ENCODE results near the gene CYS1.

The CYS1 gene

DNA sequence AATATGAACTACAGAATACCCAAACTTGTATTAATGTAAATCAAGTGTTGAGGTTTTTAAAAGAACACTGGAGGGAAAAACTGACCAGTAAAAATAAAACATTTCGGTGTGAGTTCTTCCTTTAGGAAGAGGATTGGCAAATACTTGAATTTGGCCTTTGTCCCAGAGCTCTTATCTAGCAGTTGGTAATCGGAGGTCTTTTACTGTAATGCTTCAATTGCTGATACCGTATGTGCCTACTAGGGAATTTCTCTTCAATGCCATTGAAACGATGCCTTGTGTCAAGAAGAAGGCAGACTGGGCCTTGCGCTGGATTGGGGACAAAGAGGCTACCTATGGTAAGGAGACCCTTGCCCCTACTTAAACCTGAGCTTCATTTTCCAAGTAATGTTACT is 46.4 kb upstream of the CYS1 start:
- no peak overlapping the region for H3K27ac ChIP-seq (ENCODE audit: low read depth, low read length, poor library complexity, severe bottlenecking)
- H3K4me1 ChIP-seq (ENCODE audit: insufficient read depth, low read length, severe bottlenecking) = peaks cover 69% of the 10 kb centered on the region
- no peaks in the 10 kb centered on the region for H3K27me3 ChIP-seq (ENCODE audit: insufficient read depth, low read length)
- peak overlapping the region; percentile 94 for H3K4me2 ChIP-seq (ENCODE audit: low read length)
- no peaks in the 10 kb centered on the region for H3K9me2 ChIP-seq (ENCODE audit: low read depth, low read length)
- no peak for TF ChIP-seq EZH2 (IDR thresholded peaks at IDR 0.05; ENCODE audit: borderline replicate concordance, low read length)
- TF ChIP-seq CTCF (IDR thresholded peaks at IDR 0.05; ENCODE audit: low read length) = no peak
- H4K20me1 ChIP-seq (ENCODE audit: insufficient read depth, low read length) = no peaks in the 10 kb centered on the region
- H3K36me3 ChIP-seq (ENCODE audit: insufficient read depth, low read length) = peaks cover 92% of the 10 kb centered on the region
- H3K9me3 ChIP-seq (ENCODE audit: low read length) = no peaks in the 10 kb centered on the region
- H2AFZ ChIP-seq (ENCODE audit: low read length) = no peak overlapping the region
- peaks cover 30% of the 10 kb centered on the region for H3K79me2 ChIP-seq (ENCODE audit: insufficient read depth, low read length)
- H3K9ac ChIP-seq (ENCODE audit: low read length) = no peak overlapping the region
- H3K4me3 ChIP-seq (ENCODE audit: low read depth, low read length, poor library complexity, severe bottlenecking) = peak overlapping the region; percentile 15
- no peaks in the 10 kb centered on the region for H3F3A ChIP-seq (ENCODE audit: insufficient read depth, low read length)

DNA sequence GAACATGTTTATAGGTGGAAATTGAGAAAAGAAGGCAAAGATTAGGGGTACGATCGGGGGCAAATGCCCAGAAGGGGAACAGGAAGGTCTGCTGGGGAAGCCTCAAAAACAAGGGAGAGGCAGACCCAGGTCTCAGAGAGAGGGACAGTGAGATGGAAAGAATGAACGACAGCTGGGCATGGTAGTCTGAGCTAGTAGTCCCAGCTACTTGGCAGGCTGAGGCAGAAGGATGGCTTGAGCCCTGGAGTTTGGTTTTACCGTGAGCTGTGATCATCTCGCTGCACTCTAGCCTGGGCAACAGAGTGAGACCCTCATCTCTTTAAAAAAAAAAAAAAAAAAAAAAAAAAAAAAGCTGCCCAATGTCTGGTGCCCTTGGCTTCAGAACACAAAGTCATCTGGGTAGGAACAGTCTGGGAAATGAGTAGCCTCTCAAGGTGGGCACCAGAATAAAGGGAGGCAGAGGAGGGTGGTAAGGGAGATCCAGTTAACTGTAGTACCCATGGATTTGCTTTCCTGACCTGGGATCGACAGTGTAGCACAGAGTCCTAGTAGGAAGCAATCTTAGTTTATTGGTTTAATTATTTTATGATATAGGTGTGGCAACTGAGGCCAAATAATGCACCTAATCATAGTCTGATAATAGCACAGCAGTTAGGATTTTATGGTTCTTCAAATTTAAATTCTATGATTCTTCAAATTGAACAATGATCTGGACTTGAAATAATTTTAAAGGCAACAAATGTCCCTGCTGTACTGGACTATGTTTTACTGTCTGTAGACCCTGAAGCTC is 45.8 kb upstream of the CYS1 start:
- H3K4me2 ChIP-seq (ENCODE audit: low read length) = peak overlapping the region; percentile 94
- no peaks in the 10 kb centered on the region for H3K9me2 ChIP-seq (ENCODE audit: low read depth, low read length)
- no peak overlapping the region for H3K27ac ChIP-seq (ENCODE audit: low read depth, low read length, poor library complexity, severe bottlenecking)
- H3K36me3 ChIP-seq (ENCODE audit: insufficient read depth, low read length) = peaks cover 88% of the 10 kb centered on the region
- peak overlapping the region; percentile 94 for H3K4me3 ChIP-seq (ENCODE audit: low read depth, low read length, poor library complexity, severe bottlenecking)
- peaks cover 66% of the 10 kb centered on the region for H3K4me1 ChIP-seq (ENCODE audit: insufficient read depth, low read length, severe bottlenecking)
- no peaks in the 10 kb centered on the region for H3F3A ChIP-seq (ENCODE audit: insufficient read depth, low read length)
- no peaks in the 10 kb centered on the region for H4K20me1 ChIP-seq (ENCODE audit: insufficient read depth, low read length)
- no peak for TF ChIP-seq EZH2 (IDR thresholded peaks at IDR 0.05; ENCODE audit: borderline replicate concordance, low read length)
- H3K27me3 ChIP-seq (ENCODE audit: insufficient read depth, low read length) = no peaks in the 10 kb centered on the region
- no peak overlapping the region for H2AFZ ChIP-seq (ENCODE audit: low read length)
- H3K79me2 ChIP-seq (ENCODE audit: insufficient read depth, low read length) = peaks cover 36% of the 10 kb centered on the region
- H3K9ac ChIP-seq (ENCODE audit: low read length) = peak overlapping the region; percentile 9; the same call in 1 of the 2 replicates
- no peaks in the 10 kb centered on the region for H3K9me3 ChIP-seq (ENCODE audit: low read length)

DNA sequence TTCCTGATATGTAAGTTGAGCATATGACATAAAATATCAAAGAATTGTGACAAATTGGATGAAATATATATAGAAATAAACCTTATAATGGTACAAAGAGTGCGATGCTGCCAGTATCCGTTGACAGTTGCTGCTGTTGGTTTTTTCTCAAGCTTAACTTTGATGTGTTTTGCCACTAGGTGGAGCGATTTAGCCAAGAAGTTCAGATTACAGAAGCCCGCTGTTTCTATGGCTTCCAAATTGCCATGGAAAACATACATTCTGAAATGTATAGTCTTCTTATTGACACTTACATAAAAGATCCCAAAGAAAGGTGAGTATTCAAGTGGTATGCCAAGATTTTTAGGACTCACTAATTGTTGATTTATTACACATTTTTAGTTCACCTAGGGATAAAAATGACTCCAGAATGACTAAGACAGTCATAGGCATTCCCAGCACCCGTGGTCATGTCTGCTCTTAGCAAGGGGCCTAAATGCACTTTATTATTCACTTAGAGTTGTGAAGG is 44.4 kb upstream of the CYS1 start:
- Histone ChIP-seq H3K27me3 (ENCODE audit: insufficient read depth, low read length) (no peaks in the 10 kb centered on the region), H3K4me3 (ENCODE audit: low read depth, low read length, poor library complexity, severe bottlenecking) (peak overlapping the region; percentile 94), H3F3A (ENCODE audit: insufficient read depth, low read length) (no peaks in the 10 kb centered on the region), H3K9me2 (ENCODE audit: low read depth, low read length) (no peaks in the 10 kb centered on the region), H3K4me1 (ENCODE audit: insufficient read depth, low read length, severe bottlenecking) (peaks cover 63% of the 10 kb centered on the region), H3K9me3 (ENCODE audit: low read length) (no peaks in the 10 kb centered on the region), H2AFZ (ENCODE audit: low read length) (no peak overlapping the region), H3K9ac (ENCODE audit: low read length) (peak overlapping the region; percentile 96), H3K4me2 (ENCODE audit: low read length) (peak overlapping the region; percentile 94), H3K36me3 (ENCODE audit: insufficient read depth, low read length) (peaks cover 74% of the 10 kb centered on the region), H3K27ac (ENCODE audit: low read depth, low read length, poor library complexity, severe bottlenecking) (peak overlapping the region; percentile 89), H3K79me2 (ENCODE audit: insufficient read depth, low read length) (peaks cover 40% of the 10 kb centered on the region), H4K20me1 (ENCODE audit: insufficient read depth, low read length) (no peaks in the 10 kb centered on the region)
- TF ChIP-seq CTCF (IDR thresholded peaks at IDR 0.05; ENCODE audit: low read length) (peak; percentile 65), EZH2 (IDR thresholded peaks at IDR 0.05; ENCODE audit: borderline replicate concordance, low read length) (no peak)

Measured in OCI-LY1 (cell line).